CD4-positive, alpha-beta T cell treated with Interleukin-6 for 4 hours (primary cell): ENCODE results near the gene TEKTIP1.
"Not testable (repeated sequence)": the region's sequence is repeated elsewhere in the genome, so short reads cannot be mapped to it uniquely, and the experiment has no call there.

Experiments used
- DNase-seq: peaks from one replicate; pipeline ENCODE4 v3.0.0-alpha.2; 2020; ENCODE audit warnings: mixed read lengths

Gene TEKTIP1

DNA sequence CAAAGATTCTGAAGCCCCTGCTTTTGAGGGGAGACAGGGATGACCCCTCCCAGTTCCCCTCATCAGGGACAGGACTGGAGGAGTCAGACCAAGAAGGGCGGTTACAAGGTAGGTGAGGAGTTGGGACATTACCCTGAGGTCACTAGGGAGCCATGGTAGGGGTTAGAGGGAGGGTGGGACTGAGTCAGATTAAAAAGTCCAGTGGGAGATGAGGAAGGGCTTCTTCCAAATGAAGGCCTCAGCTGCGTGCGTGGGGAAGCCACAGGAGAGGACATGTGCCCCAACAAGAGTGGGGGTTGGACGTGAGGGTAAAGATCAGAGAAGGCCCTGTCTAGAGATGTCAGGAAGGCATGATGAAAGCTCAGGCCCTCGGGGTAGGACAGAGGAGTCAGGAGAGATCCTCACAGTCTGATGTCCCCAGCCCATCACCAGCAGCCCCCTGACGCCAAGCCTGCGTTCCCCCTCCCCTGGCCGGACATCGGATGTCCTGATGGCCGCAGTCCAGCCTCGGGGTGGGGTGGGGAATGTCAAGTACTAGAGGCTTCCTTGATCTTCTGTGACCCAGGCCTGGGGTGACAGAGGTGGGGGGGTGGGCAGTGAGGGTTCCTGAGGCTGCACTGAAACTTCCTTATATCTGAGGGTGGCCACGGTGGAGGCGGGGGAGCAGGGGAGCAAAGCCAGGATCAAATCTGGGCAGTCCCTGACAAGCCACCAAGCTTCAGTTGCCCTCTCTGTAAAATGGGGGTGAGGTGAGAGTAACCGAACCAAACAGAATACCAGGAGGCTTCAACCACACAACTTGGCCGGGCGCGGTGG, 24.9 kb downstream of the TEKTIP1 start:
- no peak for DNase-seq

DNA sequence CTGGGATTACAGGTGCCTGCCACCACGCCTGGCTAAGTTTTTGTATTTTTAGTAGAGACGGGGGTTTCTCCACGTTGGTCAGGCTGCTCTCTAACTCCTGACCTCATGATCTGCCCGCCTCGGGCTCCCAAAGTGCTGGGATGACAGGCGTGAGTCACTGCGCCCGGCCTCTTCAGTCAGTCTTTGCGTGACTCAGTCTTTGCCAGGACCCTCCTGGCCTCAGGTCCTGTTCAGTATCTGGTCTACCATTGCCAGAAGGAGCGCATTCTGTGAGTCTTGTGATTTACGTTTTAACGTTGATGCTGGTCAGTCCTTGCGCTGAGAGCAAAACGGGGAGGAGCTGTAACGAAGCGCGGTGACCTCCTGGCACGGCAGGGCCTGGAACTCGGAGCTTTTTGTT, 26.2 kb downstream of the TEKTIP1 start:
- DNase-seq, result no peak

DNA sequence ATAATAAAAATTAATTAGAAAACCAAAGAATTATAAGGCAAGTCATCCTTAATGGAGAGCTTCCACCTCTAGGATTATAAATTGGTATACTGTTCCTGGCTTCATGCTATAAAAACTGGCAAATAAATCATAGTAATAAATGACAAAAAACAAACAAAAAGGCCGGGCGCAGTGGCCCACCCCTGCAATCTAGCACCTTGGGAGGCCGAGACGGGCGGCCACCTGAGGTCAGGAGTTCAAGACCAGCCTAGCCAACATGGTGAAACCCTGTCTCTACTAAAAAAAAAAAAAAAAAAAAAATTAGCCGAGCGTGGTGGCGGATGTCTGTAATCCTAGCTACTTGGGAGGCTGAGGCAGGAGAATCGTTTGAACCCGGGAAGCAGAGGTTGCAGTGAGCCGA, 31.1 kb downstream of the TEKTIP1 start:
- DNase-seq, result not testable (repeated sequence)

DNA sequence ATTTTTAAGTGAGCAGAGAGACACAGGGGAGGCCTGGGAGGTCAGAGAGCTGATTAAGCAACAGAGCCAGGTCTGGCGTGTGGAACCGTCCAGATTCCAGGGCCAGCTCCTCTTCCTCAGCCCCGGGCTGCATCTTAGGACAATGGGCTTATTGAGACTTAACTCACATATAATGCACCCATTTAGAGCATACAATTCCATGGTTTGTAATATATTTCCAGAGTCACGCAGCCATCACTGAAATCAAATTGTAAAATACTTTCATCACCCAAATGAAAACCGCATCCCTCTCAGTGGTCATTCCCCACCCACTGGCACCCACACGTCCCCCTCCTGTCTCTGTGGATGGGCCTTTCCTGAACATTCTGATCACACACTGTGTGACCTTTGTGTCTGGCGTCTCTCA, 31.6 kb downstream of the TEKTIP1 start:
- DNase-seq, result no peak

DNA sequence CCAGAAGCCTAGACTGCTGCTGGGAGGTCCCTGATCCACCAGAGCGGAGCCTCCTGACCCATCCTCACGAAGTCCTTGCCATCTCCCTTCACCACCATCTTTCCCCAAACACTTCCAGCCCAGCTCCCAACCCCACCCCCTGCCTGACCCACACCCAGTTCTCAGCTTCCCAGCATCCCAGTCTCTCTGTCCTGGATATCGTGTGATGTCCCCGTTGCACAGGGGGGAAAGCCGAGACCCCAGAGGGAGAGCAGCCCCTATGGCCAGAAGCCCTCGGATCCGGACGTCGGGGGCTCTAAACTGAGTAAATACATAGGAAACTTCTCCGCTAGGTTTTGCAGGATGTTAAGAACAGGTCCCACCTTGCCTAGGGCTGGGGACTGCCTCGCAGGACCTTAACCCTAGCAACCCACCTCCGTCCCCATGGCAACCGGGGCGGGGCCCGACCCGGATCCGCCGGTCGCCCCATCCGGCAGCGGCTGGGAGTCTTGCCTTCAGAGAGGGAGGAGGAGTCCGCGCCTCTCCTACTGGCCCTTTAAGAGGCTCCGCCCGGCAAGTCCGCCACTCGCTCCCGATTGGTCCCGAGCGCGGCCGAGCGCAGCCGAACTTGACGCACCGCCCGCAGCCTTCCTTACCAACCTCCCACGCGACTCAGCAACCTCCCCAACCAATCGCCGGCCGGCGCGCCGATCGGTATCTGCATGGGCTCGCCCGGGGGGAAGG, 33.3 kb downstream of the TEKTIP1 start:
- DNase-seq, result peak; percentile 99

DNA sequence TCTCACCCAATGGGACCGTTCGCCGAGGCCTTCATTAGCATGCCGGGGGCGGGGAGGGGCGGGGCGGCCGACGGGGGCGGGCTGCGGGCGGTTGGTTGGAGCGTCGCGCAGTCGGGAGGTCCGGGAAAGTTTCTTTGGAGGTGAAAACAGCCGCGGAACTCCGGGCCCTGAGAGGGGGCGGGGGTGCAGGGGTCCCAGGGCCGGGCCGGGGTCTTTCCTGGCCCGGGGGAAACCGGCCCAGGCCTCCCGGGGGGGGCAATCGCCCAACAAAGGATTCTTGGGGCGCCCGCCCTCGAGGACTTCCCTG, 33.8 kb downstream of the TEKTIP1 start, which contains the start of gene HMG20B:
Gene HMG20B (plus strand): TSS at position 90 of the 307 bp plus-strand sequence. CDS start 366 bp downstream, outside the sequence.
- no peak for DNase-seq

DNA sequence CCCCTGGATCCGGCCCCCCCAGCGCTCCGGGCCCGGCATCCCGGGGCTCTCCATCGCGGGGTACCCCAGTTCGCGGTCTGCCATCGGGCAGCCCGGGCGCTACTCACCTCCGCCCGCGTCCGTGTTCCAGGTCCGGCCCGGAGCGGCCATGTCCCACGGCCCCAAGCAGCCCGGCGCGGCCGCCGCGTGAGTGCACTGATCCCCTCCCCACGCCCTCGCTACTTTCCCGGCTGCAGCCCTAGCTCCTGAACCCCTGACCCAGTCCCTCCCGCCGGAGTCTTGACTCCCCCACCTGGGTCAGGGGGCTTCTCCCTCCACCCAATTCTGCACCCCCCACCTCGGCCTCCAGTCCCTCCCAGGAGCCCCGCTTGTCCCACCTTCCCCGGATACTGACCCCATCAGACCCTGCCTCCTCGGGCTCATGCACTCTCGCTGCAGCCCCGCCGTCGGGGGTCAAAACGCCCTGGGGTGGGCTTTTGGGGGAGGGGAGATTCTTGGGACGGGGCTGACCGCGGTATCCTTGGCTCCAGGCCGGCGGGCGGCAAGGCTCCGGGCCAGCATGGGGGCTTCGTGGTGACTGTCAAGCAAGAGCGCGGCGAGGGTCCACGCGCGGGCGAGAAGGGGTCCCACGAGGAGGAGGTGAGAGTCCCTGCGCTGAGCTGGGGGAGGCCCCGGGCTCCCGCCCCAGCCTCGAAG, 34.3 kb downstream of the TEKTIP1 start:
- no peak for DNase-seq

DNA sequence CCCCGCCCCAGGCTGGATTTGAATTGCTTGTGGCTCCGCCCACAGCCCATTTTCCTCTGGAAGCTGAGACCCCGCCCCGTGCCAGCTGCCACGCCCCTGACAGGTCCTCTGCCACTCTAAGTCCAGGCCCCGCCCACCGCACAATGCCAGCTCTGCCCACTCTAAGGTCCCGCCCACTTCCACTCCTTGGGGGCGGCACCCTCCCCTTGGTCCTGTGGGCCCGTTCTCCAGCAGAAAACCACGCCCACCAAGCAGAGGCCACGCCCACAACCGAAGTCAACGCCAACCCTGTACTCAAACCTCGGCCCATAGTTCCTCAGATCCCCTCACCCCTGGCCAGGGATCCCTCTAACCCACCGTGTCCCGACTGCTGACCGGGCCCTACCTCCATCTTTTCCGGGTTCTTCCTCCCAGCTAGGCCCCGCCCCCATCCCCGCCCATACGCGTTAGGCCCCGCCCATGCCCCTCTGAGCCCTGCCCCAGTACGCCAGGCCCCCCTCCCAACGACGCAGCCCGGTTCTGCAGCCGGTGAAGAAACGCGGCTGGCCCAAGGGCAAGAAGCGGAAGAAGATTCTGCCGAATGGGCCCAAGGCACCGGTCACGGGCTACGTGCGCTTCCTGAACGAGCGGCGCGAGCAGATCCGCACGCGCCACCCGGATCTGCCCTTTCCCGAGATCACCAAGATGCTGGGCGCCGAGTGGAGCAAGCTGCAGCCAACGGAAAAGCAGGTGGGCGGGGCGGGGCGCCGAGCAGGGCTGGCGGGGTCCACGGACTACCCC, 35.1 kb downstream of the TEKTIP1 start:
- peak; percentile 77 for DNase-seq

DNA sequence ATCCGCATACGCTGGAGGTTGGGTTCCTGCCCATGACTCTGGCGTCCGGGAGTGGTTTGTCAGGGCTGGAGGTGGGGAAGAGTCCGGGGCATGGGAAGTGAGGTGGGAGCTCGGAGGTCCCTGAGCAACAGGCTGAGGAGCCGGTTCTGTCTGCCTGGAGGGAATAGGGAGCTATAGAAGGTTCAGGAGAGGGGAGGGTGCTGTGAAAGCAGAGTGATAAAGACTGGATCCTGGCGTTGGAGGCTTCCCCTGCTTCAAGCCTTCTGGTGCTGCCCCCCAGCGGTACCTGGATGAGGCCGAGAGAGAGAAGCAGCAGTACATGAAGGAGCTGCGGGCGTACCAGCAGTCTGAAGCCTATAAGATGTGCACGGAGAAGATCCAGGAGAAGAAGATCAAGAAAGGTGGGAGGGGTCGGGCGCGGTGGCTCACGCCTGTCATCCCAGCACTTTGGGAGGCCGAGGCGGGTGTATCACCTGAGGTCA, 36.3 kb downstream of the TEKTIP1 start:
- DNase-seq, result peak; percentile 33

DNA sequence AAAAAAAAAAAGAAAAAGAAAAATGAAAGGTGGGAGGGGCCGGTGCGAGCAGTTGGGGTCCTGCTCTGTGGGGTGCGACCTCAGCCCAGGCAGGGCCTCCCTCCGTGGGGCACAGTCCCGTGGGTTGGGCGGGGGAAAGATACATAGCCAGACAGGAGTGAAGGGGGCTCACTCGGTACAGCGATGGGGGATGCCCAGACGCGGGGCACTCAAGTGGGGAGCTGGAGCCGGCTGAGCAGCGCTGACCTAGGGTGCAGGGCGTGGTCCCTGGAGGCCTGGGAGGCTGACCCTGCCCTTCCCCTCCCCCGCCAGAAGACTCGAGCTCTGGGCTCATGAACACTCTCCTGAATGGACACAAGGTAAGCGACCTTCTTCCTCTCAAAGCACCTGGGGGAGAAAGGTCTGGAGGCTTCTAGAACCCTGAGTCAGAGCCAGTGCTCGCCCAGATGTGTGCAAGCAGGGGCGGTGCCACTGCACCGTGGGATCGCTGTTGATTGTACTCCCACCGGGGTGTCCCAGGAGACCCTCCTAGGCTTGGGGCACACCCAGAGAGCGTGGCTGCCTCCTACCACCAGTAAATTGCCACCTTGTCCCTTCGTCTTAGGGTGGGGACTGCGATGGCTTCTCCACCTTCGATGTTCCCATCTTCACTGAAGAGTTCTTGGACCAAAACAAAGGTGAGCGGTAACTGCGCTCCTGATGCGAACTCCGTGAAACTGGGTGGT, 37.1 kb downstream of the TEKTIP1 start:
- no peak for DNase-seq

DNA sequence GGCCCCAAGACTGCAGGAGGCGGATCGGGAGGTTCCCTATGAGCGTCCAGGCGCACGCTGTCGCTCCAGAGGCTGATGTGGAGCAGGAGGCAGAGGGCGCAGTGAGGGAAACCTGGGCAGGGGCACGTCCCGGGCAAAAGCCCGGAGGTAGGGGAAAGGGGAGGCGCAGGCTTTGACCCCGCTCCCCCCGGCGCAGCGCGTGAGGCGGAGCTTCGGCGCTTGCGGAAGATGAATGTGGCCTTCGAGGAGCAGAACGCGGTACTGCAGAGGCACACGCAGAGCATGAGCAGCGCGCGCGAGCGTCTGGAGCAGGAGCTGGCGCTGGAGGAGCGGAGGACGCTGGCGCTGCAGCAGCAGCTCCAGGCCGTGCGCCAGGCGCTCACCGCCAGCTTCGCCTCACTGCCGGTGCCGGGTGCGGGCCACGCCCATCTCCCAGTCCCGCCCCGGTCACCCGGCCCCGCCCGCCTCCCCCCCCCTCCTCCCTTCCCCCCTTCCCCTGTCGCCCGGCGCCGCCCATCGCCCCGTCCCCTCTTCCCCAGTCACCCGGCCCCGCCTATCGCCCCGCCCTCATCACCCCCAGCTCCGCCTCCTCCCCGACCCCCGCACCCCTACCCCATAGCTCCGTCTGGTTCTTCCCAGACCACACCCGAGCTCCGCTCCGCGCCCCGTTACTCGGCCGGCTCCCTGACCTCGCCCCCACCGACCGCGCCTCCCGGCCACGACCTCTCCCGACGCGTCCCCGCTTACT, 37.9 kb downstream of the TEKTIP1 start:
- no peak for DNase-seq

DNA sequence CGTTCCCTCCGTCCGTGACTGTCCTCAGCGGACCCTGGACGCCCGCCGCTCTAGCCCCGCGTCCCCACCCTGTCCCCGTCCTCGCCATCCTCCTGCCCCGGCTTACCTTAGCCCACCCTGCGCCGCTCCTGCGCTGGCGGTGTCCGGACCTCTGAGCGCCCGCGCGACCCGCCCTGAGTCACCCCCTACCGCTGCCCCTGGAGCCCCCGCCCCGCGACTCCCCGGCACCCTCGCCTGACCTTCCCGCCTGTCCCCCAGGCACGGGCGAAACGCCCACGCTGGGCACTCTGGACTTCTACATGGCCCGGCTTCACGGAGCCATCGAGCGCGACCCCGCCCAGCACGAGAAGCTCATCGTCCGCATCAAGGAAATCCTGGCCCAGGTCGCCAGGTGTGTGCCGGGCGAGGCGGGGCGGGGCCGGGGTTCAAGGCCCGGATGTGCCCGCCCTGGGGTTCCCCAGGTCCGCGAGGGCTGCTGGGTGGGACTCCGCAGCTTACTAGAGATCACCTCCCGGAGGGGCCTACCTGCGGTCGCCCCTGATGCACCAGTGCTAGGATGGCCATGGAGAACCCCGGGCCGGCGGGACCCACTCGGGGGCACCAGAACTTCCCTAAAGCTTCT, 38.9 kb downstream of the TEKTIP1 start:
- DNase-seq, result no peak

DNA sequence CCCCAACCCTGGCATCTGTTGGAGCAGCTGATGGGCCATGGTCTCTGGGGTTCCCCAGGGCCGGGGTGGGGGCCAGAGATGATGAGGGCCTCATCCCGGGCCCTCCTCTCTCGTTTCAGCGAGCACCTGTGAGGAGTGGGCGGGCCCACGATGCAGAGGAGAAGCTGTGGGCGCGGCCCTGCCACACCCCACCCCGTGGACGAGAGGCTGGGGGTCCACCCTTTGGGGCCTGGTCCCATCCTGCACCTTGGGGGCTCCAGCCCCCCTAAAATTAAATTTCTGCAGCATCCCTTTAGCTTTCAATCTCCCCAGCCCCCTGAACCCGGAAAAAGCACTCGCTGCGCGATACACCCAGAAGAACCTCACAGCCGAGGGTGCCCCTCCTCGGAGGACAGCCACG, 39.4 kb downstream of the TEKTIP1 start:
- DNase-seq, result no peak

DNA sequence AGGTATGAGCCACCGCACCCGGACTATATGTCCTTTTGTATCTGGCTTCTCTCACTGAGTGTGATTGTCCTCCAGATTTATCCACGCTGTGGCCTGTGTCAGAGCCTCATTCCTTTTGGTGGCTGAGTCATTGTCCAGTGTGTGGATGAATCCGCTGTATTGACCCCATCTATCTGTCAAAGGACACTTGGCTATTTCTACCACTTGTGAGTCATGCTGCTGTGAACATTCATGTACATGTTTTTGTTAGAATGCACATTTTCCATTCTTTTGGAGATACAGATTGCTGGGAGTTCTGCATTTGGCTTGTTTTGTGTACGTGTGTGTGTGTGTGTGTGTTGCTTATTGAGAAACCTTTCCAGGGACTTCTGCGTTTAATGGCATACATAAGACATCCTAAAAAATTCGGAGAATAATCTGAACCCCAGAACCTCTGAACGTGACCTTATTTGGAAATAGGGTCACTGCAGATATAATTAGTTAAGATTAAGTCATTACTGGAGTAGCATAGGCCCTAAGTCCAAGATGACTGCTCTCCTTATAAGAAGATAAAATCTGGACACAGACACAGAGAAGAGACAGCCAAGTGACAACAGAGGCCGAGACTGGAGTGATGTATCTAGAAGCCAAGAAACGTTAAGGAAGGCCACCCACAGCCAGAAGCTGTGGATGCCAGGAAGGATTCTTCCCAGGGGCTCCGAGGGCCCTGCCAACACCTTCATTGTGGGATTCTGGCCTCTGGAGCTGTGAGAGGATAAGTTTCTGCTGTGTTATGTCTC, 41.4 kb downstream of the TEKTIP1 start:
- no peak for DNase-seq

DNA sequence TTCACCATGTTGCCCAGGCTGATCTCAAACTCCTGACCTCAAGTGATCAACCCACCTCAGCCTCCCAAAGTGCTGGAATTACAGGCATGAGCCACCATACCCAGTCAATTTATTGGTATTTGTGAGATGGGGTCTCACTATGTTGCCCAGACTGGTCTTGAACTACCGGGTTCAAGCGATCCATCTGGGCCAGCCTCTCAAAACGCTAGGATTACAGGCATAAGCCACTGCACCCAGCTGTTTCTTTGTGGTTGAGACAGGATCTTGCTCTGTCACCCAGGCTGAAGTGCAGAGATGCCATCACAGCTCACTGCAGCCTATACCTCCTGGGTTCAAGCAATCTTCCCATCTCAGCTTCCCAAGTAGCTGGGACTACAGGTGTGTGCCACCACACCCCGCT, 42.8 kb downstream of the TEKTIP1 start:
- DNase-seq, result not testable (repeated sequence)

DNA sequence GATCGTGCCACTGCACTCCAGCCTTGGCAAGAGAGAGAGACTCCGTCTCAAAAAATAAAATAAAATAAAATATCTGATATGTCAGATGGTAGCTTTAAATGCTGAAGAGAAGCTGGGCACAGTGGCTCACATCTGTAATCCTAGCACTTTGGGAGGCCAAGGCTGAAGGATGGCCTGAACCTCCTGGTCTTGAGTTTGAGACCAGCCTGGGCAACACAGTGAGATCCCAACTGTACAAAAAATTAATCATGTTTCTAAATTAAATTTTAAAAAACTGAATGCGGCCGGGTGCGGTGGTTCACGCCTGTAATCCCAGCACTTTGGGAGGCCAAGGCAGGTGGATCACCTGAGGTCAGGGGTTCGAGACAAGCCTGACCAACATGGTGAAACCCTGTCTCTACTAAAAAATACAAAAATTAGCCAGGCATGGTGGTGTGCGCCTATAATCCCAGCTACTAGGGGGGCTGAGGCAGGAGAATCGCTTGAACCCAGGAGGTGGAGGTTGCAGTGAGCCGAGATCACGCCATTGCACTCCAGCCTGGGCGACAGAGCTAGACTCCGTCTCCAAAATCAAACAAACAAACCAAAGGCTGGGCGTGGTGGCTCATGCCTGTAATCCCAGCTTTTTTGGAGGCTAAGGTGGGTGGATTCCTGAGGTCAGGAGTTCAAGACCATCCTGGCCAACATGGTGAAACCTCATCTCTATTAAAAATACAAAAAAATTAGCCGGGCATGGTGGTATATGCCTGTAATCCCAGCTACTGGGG, 45.2 kb downstream of the TEKTIP1 start:
- DNase-seq, result not testable (repeated sequence)

DNA sequence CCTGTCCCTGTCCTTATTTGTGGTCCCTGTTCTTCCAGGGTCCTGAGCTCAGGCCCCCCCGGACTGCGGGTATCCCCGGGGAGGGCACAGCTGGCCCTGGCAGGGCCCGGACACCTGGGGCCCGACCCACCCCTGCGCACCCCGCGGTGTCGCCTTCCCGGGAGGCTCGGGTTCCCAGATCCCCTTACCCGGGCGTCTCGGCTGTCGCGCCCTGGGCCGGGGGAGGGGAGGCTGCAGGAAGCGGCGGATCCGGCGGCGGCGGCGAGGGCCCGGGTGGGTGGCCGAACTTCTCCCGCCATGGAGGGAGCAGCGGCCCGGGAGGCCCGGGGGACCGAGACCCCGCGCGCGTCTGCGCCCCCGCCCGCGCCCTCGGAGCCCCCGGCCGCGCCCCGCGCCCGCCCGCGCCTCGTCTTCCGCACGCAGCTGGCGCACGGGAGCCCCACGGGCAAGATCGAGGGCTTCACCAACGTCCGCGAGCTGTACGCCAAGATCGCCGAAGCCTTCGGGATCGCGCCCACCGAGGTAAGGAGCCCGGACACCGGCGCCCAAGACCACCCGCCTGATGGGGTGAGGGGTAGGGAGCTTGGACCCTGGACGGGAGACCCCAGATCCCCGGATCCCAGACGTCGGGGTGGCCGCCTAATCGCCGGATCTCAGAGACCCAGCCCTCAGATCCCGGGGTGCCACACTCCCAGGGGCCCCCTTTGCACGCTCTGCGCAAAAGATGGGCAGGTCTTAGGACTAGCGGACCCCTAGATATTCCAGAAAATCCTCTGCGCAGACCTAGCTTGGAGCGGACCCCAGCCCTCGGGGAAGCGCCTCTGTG, 46.5 kb downstream of the TEKTIP1 start, which contains the start of gene GIPC3:
Gene GIPC3 (plus strand): TSS at position 178 of the 826 bp plus-strand sequence. CDS start 120 bp downstream, at position 298.
- DNase-seq, result peak; percentile 42

DNA sequence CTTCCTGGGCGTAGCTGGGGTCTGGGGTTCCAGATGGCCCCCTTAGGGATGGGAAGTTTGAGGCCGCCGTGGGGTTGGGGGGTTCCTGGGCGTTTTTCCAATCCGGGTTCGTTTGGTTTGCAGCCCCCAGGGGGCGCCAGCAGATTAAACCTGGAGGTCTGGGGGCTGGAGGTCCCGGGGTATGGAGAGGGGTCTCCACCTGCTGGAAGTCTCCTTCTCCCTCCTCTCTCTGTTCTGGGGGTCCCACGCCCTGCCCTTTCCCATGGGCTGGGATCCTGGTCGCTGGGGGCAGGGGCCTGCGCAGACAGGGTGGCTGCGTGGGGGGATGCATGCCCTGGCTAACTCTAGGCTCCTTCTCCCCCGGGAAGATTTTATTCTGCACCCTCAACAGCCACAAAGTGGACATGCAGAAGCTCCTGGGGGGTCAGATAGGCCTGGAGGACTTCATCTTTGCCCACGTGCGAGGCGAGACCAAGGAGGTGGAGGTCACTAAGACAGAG, 47.2 kb downstream of the TEKTIP1 start:
- peak; percentile 69 for DNase-seq
